ENCODE data around the gene PCSK5.

DNA sequence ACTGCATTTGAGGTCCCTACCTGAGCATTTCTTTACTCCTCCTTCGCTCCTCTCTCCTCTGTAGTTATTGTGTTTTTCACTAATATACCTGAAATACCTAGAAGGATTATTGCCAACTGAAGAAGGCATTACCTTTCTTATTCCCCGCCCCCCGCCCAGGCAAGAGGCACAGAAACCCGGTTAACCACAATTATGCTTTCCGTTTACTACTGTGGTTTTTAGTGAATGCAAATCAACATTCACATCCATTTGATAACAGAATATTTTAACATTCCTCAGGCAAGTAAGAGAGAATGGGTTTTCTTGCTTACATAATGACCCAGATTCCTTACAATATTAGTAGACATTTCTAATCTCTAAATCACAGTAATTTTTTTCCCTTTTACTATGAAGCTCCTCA, 136.9 kb downstream of the PCSK5 start:
- TF ChIP-seq CTCF (IDR thresholded peaks at IDR 0.05) (no peak), POLR2AphosphoS5 (IDR thresholded peaks at IDR 0.05) (no peak), POLR2A (IDR thresholded peaks at IDR 0.05) (no peak)

All from prostate gland (tissue), 2 donors.